SIG-M5 (cell line): ENCODE data around the gene ARHGEF26.

ENCODE experiments used
- DNase-seq: peaks from one replicate; lab custom pipeline; 2025; lab: John Stamatoyannopoulos, UW

ARHGEF26 gene

GRCh38 chr3:154161806-154162205, 40.6 kb downstream of the ARHGEF26 start:
- no peak for DNase-seq

DNA sequence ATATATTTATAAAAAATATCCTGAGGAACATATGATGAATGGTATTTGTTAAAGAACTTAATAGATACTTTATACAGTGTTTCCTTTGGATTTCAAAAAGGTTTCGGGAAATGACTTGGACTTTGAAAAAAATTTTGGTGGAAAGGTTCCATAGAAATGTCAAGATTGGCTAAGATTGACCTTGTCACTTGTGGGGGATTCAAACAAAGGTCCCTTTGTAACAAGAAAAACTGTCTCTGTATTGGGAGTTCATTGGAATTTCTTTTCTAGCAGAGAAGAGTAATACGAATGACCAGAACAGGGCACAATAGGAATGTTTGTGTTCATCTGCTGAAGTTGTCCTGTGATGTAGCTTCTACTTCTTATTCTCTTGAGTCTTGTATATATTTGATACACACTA, 43.2 kb downstream of the ARHGEF26 start:
- no peak for DNase-seq

DNA sequence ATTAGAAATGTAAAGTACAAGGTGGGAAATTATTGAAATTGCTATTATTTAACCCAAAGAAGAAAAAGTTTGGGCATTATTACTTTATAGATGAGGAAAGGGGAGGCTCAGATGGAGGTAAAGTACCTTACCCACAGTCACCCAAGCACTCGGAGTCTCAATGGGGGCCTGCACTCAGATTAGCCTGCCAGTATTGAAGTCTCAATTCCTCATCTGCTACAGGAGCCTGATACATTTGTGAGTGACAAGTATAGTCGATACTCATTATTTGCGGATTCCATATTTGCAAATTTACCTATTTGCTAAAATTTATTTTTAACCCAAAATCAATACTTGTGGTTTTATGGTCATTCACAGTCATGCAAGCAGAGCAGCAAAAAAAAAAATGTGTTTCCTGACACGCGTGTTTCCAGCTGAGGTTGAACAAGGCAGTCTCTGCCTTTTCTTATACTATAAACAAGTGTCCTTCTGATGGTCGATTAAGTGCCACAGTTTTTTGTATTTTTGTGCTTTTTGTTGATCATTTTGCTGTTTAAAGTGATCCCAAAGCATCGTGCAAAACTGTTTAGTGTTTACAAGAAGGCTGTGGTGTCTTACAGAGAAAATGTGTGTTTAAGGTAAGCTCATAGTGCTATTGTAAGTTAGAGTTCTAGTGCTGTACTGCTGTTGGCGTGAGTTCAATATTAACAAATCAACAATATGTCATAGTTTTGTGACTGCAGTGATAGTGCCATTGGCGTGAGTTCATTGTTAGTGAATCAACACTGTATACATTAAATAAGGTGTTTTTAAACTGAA, 48.0 kb downstream of the ARHGEF26 start:
- no peak for DNase-seq

DNA sequence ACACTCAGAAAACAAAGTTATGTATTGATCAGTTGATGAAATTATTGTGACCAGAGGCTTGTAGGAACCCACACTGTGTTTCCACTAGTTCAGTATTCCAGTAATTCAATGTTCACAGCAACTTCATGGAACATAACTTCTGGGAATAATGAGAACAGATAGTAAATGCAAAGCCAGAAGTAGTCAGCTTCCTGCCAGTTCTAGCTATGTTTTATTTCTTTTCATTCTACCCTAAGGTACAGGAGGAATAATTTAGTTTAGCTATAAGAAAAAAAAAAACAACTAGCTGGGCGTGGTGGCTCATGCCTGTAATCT, 48.6 kb downstream of the ARHGEF26 start:
- DNase-seq, result no peak

DNA sequence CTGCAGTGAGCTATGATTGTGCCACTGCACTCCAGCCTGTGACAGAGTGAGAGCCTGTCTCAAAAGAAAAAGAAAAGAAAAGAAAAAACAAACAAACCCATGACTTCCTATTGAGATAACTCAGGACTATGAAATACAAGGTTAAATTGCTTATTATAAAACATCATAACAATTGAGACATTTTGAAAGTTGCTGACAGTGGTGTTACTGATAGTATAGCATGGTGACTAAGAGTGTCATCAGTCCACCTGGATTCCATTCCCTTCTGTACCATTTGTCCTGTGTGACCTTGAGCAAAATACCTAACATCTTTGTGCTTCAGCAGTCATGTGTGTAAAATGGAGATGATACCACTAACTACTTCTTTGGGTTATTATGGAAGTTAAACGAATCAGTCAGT, 49.1 kb downstream of the ARHGEF26 start:
- no peak for DNase-seq

- no peak for DNase-seq
These were observed 53.9 kb downstream of the ARHGEF26 start for GRCh38 chr3:154175041-154175440.

- DNase-seq, result no peak
These were observed 54.8 kb downstream of the ARHGEF26 start for GRCh38 chr3:154176036-154176435.

GRCh38 chr3:154177406-154177805, 56.2 kb downstream of the ARHGEF26 start:
- DNase-seq, result no peak

- DNase-seq, result no peak
These were observed 57.0 kb downstream of the ARHGEF26 start for GRCh38 chr3:154178172-154178571.

DNA sequence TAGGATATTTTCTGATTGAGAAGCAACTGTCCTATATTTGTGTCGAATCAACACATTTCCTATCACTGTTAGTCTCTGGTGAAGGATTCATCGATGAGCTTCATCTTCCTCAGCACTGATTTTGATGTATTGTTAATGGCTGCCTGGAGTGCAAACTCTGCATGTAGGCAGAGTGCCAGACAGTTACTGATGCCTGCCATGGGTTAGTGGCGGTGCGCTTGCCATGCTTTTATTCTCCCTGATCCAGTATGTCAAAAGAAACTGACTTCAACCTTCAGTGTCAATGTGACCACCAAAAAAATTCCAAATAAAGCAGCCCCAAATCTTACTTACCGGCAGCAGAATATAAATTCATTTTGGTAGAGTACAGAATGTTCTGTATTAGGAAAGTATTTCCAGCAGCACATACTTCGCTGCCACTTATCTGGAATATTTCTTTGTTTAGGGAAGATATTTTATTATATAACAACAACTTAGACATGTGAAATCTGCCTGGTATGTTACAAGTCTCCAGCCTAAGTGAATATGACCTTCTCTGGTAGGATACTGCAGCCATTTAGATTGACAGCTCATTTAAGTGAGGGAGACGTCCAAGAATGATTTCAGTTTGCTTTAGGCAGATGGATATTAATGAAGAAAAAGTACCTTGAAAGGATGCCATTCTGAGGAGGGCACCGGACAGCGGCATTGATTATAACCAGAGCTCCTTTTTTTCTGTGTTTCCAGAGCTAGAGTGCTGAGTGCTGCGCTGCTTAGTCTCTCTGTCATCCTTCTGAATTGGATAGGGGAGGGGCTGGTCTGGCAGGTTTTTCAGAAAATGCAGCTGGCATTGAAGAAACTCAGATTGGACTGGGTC, 59.9 kb downstream of the ARHGEF26 start:
- no peak for DNase-seq

DNA sequence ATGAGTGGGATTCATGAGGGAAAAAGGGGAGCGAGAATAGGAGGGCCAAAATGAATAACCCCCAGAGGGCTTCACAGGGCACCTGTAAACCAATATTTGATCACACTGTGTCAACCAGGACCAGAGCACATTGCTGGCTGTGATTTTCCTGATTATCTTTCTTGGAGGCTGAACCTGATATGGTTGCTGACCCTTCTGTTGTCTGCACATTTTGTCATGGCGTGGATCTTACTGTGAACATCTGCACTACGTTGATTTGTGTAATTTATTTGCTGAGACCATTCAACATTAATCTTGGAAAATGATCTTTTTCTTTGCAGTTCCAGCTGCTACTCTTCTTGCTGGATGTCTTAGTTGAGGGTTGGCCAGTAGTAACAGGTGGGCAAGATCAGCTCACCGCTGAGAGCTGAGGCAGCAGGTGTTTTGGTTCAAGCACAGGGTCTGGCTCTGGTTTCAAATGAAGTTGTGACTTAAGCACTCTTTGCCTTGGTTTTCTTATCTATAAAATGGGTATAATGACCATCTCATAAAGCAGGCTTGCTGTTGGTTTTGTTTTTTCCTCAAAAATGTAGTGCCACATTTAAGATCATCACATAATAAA, 61.2 kb downstream of the ARHGEF26 start:
- no peak for DNase-seq

DNA sequence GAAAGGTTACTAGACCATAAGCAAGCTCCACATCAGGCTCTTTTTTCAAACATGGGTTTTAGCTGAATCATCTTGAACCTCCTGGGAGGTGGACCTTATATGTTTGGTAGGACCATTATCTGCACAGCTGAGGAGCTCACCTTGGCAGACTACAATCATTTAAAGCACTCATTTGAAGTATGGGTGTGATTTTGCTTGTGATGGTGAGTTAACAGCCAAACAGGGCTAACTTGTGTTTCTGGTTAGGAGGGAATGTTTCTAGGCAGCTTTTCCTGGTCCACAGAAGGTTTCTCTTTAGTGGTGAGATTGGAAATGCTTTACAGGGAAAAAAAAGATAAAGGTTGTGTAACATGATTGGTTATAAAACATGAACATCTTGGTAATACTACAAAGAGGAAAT, 61.8 kb downstream of the ARHGEF26 start:
- no peak for DNase-seq

GRCh38 chr3:154184582-154184981, 63.4 kb downstream of the ARHGEF26 start:
- DNase-seq, result no peak

- DNase-seq, result no peak
These were observed 67.2 kb downstream of the ARHGEF26 start for GRCh38 chr3:154188437-154188836.

GRCh38 chr3:154188846-154189245, 67.7 kb downstream of the ARHGEF26 start:
- DNase-seq, result no peak

- DNase-seq, result no peak
These were observed 70.3 kb downstream of the ARHGEF26 start for GRCh38 chr3:154191520-154191919.

DNA sequence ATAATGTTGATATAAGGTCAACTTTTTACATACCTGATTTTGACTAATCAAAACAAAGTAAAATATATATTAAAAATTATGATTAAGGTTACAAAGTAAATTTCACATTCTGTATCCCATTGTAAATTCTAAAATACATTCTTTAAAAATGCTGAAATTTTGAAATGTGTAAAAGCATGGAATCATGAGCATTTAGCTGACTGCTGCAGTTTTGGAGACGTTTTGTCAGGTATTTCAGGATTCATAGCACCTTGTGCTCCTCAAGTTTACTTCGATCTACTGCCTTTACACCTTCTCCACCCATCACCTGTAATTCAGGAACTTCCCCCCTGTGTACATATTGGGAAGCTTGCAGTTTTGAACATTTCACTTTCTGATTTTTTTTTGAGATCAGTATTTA, 71.0 kb downstream of the ARHGEF26 start:
- no peak for DNase-seq

DNA sequence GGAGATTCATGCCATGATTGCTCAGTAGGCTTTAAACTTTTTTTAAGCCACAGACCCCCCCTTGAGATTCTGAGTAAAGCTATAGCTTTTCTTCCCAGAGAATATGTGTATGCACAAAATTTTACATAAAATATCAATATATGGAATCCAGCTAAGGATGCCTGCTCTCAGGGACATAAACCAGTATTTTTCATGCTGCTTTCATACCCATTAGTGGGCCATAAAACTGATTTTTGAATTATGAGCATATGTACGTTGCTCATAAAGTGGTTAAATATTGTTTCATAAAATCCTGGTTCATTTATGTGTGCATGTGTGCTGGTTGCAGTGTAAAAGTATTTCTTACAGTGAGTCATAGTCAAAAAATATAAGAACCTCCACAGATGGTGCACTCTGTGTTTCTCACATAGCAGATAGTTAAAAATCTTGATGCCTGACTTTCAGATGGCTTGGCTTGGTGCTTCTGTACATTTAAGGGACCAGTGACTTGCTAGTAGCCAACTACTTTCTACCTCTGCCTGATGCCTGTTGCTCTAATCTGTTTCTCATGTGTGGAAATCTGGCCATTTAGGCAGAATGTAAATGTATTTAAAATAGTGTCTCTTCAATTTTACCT, 71.9 kb downstream of the ARHGEF26 start:
- DNase-seq, result no peak

DNA sequence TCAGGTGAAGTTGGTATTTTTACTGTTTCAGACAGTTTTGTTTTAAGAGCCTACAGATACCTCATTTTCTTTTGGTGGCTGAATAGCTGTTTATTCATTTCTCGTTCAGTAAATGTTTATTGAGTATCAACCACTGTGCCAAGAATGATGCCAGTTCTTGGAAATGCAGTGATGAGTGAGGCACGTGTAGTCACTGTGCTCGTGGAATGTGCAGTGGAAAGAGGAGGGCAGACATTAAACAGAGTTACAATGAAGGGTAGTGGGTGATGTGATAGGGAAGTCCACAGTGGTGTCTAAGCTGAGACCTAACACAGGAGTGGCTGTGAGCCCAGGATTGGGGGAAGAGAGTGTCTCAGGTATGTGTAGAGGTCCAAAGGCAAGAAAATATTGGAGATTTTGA, 73.7 kb downstream of the ARHGEF26 start:
- DNase-seq, result no peak

DNA sequence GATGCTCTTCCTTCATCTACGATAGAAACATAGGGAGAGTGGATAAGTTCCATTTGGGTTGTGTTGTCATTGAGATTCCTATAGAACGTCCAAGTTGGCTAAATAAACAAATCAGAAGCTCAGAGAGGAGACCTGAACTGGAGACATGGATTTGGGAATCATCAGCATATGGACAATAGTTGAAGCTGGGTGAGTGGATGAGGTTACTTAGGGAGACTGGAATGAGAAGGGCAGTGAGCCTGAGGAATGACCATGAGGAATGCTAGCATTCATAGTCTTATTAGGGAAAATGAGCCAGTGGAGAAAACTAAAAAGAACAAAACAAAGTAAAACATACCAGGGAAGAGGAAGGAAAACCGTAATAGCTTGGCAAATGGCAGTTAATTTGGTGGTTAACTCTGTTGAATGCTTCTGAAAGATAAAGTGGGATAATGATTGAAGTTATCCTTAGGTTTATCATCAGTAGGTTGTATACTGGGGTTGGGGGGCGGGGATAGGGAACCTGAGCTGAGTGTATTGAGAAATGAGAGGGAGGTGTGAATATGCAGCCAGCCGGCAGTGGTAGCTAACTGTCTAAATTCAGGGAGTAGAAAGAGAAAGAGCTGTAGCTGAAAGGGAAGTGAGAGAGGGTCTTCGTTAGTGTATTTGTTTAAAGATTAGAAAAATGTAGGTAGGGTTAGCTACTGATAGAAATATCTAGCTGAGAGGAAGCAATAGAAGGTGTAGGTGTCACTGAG, 74.6 kb downstream of the ARHGEF26 start:
- DNase-seq, result no peak

GRCh38 chr3:154197751-154198150, 76.6 kb downstream of the ARHGEF26 start:
- no peak for DNase-seq

GRCh38 chr3:154209499-154209898, 88.3 kb downstream of the ARHGEF26 start:
- DNase-seq, result no peak
